IPS-18c (cell line): Measurements from ENCODE around the gene RGS14.
A peak's percentile ranks its signal among the peaks of the same experiment; 100 is the strongest.

Experiments used
- H3K4me3 ChIP-seq: 2 replicates; pipeline ENCODE4 v1.7.0; 2013; ENCODE audit warnings: low read depth, mild to moderate bottlenecking, low read length, moderate library complexity; ENCODE audit not compliant: insufficient read depth
- H3K9me3 ChIP-seq: one replicate; pipeline ENCODE4 v1.6.1; 2013; ENCODE audit warnings: mild to moderate bottlenecking, low read length, moderate library complexity; ENCODE audit not compliant: control insufficient read depth, insufficient read depth

RGS14 gene

GRCh38 chr5:177357459-177358351, at the start of gene RGS14:
TSS of gene RGS14 (plus strand) at chr5:177357924. CDS start at chr5:177358025, 101 bp downstream.
- no peak within 1 kb of the TSS for H3K4me3 ChIP-seq
- no peaks in the 10 kb centered on the region for H3K9me3 ChIP-seq

GRCh38 chr5:177308740-177309139, 49.0 kb upstream of the RGS14 start:
- Histone ChIP-seq H3K4me3 (no peak overlapping the region), H3K9me3 (no peaks in the 10 kb centered on the region)

- no peak overlapping the region for H3K4me3 ChIP-seq
Observed at GRCh38 chr5:177309351-177310191, 48.2 kb upstream of the RGS14 start.

GRCh38 chr5:177310332-177310731, 47.4 kb upstream of the RGS14 start:
- Histone ChIP-seq H3K4me3 (no peak overlapping the region), H3K9me3 (no peaks in the 10 kb centered on the region)

More at GRCh38 chr5:177309351-177310191, 48.2 kb upstream of the RGS14 start:
- H3K9me3 ChIP-seq: no peaks in the 10 kb centered on the region

GRCh38 chr5:177310757-177311391, 46.9 kb upstream of the RGS14 start:
- no peaks in the 10 kb centered on the region for H3K9me3 ChIP-seq

GRCh38 chr5:177311392-177311722, 46.4 kb upstream of the RGS14 start:
- H3K4me3 ChIP-seq: peak overlapping the region; percentile 78
- no peaks in the 10 kb centered on the region for H3K9me3 ChIP-seq

More at GRCh38 chr5:177310757-177311391, 46.9 kb upstream of the RGS14 start:
- H3K4me3 ChIP-seq: peak overlapping the region; percentile 78

GRCh38 chr5:177311723-177312648, 45.7 kb upstream of the RGS14 start, which contains the start of gene MXD3:
TSS of gene MXD3 (minus strand) at chr5:177311898. CDS start at chr5:177311830, 68 bp downstream.
- Histone ChIP-seq H3K9me3 (no peaks in the 10 kb centered on the region), H3K4me3 (peak within 1 kb of the TSS; percentile 78)

- peak overlapping the region; percentile 59 for H3K4me3 ChIP-seq
- no peaks in the 10 kb centered on the region for H3K9me3 ChIP-seq
Observed at GRCh38 chr5:177312649-177313181, 45.0 kb upstream of the RGS14 start.

GRCh38 chr5:177313561-177314259, 44.0 kb upstream of the RGS14 start:
- H3K4me3 ChIP-seq: no peak overlapping the region
- H3K9me3 ChIP-seq: no peaks in the 10 kb centered on the region

GRCh38 chr5:177314376-177315342, 43.1 kb upstream of the RGS14 start:
- Histone ChIP-seq H3K9me3 (no peaks in the 10 kb centered on the region), H3K4me3 (no peak overlapping the region)

- no peaks in the 10 kb centered on the region for H3K9me3 ChIP-seq
Observed at GRCh38 chr5:177315411-177315810, 42.3 kb upstream of the RGS14 start.

GRCh38 chr5:177316005-177316404, 41.7 kb upstream of the RGS14 start:
- no peak overlapping the region for H3K4me3 ChIP-seq
- H3K9me3 ChIP-seq: no peaks in the 10 kb centered on the region

More at GRCh38 chr5:177315411-177315810, 42.3 kb upstream of the RGS14 start:
- no peak overlapping the region for H3K4me3 ChIP-seq

GRCh38 chr5:177317959-177318377, 39.8 kb upstream of the RGS14 start:
- Histone ChIP-seq H3K4me3 (no peak overlapping the region), H3K9me3 (no peaks in the 10 kb centered on the region)

GRCh38 chr5:177319913-177320588, 37.7 kb upstream of the RGS14 start:
- H3K4me3 ChIP-seq: no peak overlapping the region
- H3K9me3 ChIP-seq: no peaks in the 10 kb centered on the region
